Ovary (tissue), 9 donors: ENCODE data around the gene THAP4. TPM values are rescaled to one million over a fixed set of nuclear protein-coding genes. Genes with fewer than 3 reads are reported as not detected.
"Not testable (repeated sequence)": the region's sequence is repeated elsewhere in the genome, so short reads cannot be mapped to it uniquely, and the experiment has no call there.

Source experiments
- DNase-seq, 5 donors: peaks; one replicate each; pipeline ENCODE4 v3.0.0-alpha.2; 2019 to 2020
- H3K27ac ChIP-seq, 2 donors: fragments of 200-600 bp; one replicate each; pipeline versions ENCODE4 v1.5.1 to v1.8.0; 2019 to 2022
- H3K27me3 ChIP-seq: fragments of 200-600 bp; one replicate; pipeline ENCODE4 v1.8.0; 2022
- H3K36me3 ChIP-seq: fragments of 200-600 bp; sonication (generic); one replicate; pipeline ENCODE4 v1.5.1; 2019
- H3K4me1 ChIP-seq: one replicate; pipeline ENCODE4 v1.8.1; 2013; ENCODE audit warnings: mild to moderate bottlenecking, moderate library complexity; ENCODE audit not compliant: insufficient read depth
- H3K4me3 ChIP-seq: fragments of 200-600 bp; sonication (generic); one replicate; pipeline ENCODE4 v1.5.1; 2017
- H3K9me3 ChIP-seq, 2 donors: fragments of 200-600 bp in 1 of 2; sonication (generic) in 1 of 2; one replicate each; pipeline versions ENCODE4 v1.5.1 to v1.8.1; 2013 to 2019; ENCODE audit warnings: mild to moderate bottlenecking in 1 of 2, moderate library complexity in 1 of 2
- EP300 ChIP-seq: sonication (generic); formaldehyde crosslinking; IDR thresholded peaks from one replicate; pipeline ENCODE4 v1.6.1; 2017; ENCODE audit warnings: antibody characterized with exemption
- POLR2A ChIP-seq: fragments of 450-650 bp; IDR thresholded peaks from one replicate; pipeline ENCODE4 v1.6.1; 2017; ENCODE audit warnings: antibody characterized with exemption, mild to moderate bottlenecking, moderate library complexity
- WGBS, 3 donors: extraction: QIAGEN DNeasy Blood & Tissue Kit in 1 of 3; methylation state at CpG; one replicate each; pipeline versions ENCODE4 v1.1.5 to v1.1.7; 2013 to 2017; 5-methylcytosine and 5-hydroxymethylcytosine counted together
- intact Hi-C, 4 donors: fragments of 100-400 bp; cut with DNase I; formaldehyde crosslinking; loops; one replicate each; pipeline versions ENCODE4 v1.11.0 to v1.15.1; 2022 to 2023
- polyA plus RNA-seq, 2 donors: library from polyadenylated mRNA; stranded (reverse); fragments of 200-250 nt in 1 of 2; fragments of 350-450 nt in 1 of 2; fragmentation: Illumina TruSeq in 1 of 2; extraction: RNeasy Lipid Tissue Mini Kit (QIAGEN cat#74804) in 1 of 2; gene quantifications; one replicate each; pipeline ENCODE4 v1.2.3, GENCODE V29; 2013 to 2014
- total RNA-seq, 7 donors: library from RNA; depleted of rRNA in 2 of 7; stranded (reverse); fragments of >200 nt in 2 of 7; fragmentation: NEBNext Ultra II Directional in 3 of 7; extraction: Animal tissue kit (Norgen Biotek cat#: 25700) in 3 of 7; gene quantifications; one replicate each; pipeline versions ENCODE4 v1.1.0 to v1.2.4, GENCODE V29; 2016 to 2023
- TF ChIP-seq, protein P1 (sequence below), 3 donors: fragments of 450-650 bp in 2 of 3; fragments of 200-600 bp in 1 of 3; IDR thresholded peaks; one replicate each; pipeline versions ENCODE4 v1.5.1 to v1.8.0; 2016 to 2022; ENCODE audit warnings: antibody characterized with exemption in 3 of 3, mild to moderate bottlenecking in 1 of 3
- donor health status: DM: no; HTN: no; CAD: no; lungs with moderate emphysema.
- donor health status: DM: no; HTN: no; CAD: no.
- donor health status: Bipolar disorder and iron deficiency.
- donor health status: DM: yes; HTN: yes; CAD: no.
- donor health status: DM: no; HTN: no; CAD: no.
- donor health status: DM: yes; HTN: yes; CAD: no.

The THAP4 gene
- total and polyA plus RNA-seq, 9 donors: 12.1 to 54.7 (median 40.3) TPM

- Histone ChIP-seq H3K4me1 (no peaks in the 10 kb centered on the region), H3K4me3 (no peak overlapping the region), H3K36me3 (no peaks in the 10 kb centered on the region), H3K27ac (no peak overlapping the region), H3K9me3 (no peaks in the 10 kb centered on the region), H3K27me3 (no peaks in the 10 kb centered on the region)
- intact Hi-C loops: no loop called here
- no peak for DNase-seq
- WGBS, 3 donors: 87 to 92% (median 91%) methylated on average over 17 to 18 of the region's 18 CpGs
- TF ChIP-seq, protein P1, sequence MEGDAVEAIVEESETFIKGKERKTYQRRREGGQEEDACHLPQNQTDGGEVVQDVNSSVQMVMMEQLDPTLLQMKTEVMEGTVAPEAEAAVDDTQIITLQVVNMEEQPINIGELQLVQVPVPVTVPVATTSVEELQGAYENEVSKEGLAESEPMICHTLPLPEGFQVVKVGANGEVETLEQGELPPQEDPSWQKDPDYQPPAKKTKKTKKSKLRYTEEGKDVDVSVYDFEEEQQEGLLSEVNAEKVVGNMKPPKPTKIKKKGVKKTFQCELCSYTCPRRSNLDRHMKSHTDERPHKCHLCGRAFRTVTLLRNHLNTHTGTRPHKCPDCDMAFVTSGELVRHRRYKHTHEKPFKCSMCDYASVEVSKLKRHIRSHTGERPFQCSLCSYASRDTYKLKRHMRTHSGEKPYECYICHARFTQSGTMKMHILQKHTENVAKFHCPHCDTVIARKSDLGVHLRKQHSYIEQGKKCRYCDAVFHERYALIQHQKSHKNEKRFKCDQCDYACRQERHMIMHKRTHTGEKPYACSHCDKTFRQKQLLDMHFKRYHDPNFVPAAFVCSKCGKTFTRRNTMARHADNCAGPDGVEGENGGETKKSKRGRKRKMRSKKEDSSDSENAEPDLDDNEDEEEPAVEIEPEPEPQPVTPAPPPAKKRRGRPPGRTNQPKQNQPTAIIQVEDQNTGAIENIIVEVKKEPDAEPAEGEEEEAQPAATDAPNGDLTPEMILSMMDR (IDR thresholded peaks at IDR 0.05): no peak
- TF ChIP-seq POLR2A (no peak), EP300 (no peak)
Measured at GRCh38 chr2:241592126-241592845, 44.7 kb downstream of the THAP4 start.

DNA sequence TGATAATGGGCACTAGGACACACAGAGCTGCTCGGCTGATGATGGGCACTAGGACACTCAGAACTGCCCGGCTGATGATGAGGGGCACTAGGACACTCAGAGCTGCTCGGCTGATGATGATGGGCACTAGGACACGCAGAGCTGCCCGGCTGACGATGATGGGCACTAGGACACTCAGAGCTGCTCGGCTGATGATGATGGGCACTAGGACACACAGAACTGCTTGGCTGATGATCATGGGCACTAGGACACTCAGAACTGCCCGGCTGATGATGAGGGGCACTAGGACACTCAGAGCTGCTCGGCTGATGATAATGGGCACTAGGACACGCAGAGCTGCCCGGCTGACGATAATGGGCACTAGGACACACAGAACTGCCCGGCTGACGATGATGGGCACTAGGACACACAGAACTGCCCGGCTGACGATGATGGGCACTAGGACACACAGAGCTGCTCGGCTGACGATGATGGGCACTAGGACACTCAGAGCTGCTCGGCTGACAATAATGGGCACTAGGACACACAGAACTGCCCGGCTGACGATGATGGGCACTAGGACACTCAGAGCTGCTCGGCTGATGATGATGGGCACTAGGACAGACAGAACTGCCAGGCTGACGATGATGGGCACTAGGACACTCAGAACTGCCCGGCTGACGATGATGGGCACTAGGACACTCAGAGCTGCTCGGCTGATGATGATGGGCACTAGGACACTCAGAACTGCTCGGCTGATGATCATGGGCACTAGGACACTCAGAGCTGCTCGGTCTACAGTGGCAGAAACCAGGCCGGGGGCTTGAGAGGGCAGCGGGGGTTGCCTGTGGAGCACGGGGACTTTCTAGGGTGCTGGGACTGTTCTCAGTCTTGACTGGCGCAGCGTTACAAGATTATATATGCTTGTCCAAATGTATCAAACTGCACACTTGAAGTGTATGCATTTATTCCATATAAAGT is 46.2 kb downstream of the THAP4 start:
- H3K4me3 ChIP-seq, H3K4me1 ChIP-seq, H3K36me3 ChIP-seq, DNase-seq, H3K9me3 ChIP-seq, H3K27me3 ChIP-seq, H3K27ac ChIP-seq, intact Hi-C loops: not testable (repeated sequence)
- 86 to 89% (median 89%) methylated on average over 32 to 33 of the region's 33 CpGs for WGBS, 3 donors

- 76 to 85% (median 81%) methylated on average over 17 of the region's 17 CpGs for WGBS, 3 donors
- not testable (repeated sequence) for H3K27ac ChIP-seq, H3K36me3 ChIP-seq
Measured at GRCh38 chr2:241589863-241590262, 47.1 kb downstream of the THAP4 start.

DNA sequence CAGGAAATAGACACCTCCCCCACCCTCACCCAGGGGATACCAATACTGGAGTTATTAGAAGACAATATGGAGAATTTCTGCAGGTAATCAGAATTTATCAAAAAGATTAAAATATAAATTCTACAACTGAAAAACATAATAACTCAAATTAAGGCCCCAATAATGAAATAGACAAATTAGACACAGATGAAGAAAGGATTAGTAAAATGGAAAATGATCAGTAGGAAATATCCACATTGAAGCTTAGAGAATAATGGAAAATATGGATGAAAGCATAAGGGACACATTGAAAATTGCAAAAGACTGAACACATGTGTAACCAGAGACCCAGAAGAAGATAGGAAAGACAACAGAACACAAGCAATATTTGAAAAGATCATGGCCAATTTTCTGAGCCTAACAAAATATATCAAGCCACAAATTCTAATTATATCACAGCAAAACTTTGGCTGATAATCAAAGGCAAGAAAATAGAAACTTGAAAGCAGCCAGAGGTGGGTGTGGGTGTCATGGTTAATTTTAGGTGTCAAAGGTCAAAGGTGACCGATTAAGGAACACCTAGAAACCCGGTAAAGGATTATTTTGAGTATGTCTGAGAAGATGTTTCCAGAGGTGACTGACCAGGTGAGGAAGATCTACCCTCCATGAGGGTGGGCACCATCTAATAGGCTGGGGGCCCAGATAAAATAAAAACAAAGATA is 50.2 kb downstream of the THAP4 start:
- intact Hi-C loops: no loop called here
- 96 to 98% (median 97%) methylated on average over 2 of the region's 2 CpGs for WGBS, 3 donors
- H3K4me3 ChIP-seq: no peak overlapping the region

More at GRCh38 chr2:241589863-241590262, 47.1 kb downstream of the THAP4 start:
- DNase-seq, H3K27me3 ChIP-seq, H3K4me3 ChIP-seq, intact Hi-C loops, H3K4me1 ChIP-seq, H3K9me3 ChIP-seq: not testable (repeated sequence)

DNA sequence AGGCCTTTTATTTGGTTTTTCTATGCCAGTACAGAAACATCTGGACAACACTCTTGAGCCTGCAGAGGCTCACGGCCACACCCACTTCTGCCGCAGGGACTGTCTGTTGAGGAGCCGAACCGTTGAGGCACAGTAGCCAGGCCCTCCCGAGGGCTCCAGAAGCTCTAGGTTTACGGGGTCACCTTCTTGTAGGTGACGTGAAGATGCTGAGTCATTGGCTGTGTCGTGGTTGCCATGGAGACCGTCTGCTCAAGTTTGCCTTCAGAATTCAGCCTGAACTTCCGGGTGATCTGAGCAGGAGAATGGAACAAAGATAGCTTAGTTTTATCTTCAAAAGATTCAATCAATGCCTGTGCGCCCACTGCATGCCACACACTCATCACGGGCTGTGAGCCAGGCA is 52.5 kb downstream of the THAP4 start:
- H3K36me3 ChIP-seq: no peaks in the 10 kb centered on the region

More for the DNA sequence above, 50.2 kb downstream of the THAP4 start:
- Histone ChIP-seq H3K27me3 (no peaks in the 10 kb centered on the region), H3K27ac (no peak overlapping the region), H3K36me3 (no peaks in the 10 kb centered on the region), H3K4me1 (no peaks in the 10 kb centered on the region), H3K9me3 (no peaks in the 10 kb centered on the region)
- no peak for TF ChIP-seq POLR2A
- TF ChIP-seq, protein P1 (IDR thresholded peaks at IDR 0.05): no peak
- TF ChIP-seq EP300: no peak
- no peak for DNase-seq

More for the DNA sequence above, 52.5 kb downstream of the THAP4 start:
- no peak overlapping the region for H3K4me3 ChIP-seq
- peak in 1 of 5 donors; percentile 28 for DNase-seq
- H3K27ac ChIP-seq: no peak overlapping the region
- 53 to 70% (median 69%) methylated on average over 12 of the region's 12 CpGs for WGBS, 3 donors
- intact Hi-C loops: no loop called here
- H3K4me1 ChIP-seq: no peaks in the 10 kb centered on the region
- TF ChIP-seq POLR2A (no peak), EP300 (no peak)
- TF ChIP-seq, protein P1 (IDR thresholded peaks at IDR 0.05): no peak
- no peaks in the 10 kb centered on the region for H3K9me3 ChIP-seq
- no peaks in the 10 kb centered on the region for H3K27me3 ChIP-seq
